ENCODE measurements around the gene GPX3. TPM values are rescaled to one million over a fixed set of nuclear protein-coding genes. Genes with fewer than 3 reads are reported as not detected.

Gene GPX3
- total RNA-seq, 4 donors from 2014 or later: 5,296 to 11,485 (median 6,898) TPM

GRCh38 chr5:151055336-151055735 lies 34.9 kb downstream of the GPX3 start:
- TF ChIP-seq CTCF (IDR thresholded peaks at IDR 0.05): no peak
- DNase-seq (ENCODE audit: low spot score): no peak
- ATAC-seq (ENCODE audit: low FRiP score): no peak

GRCh38 chr5:151056379-151057325 lies 36.3 kb downstream of the GPX3 start:
- no peak for DNase-seq (ENCODE audit: low spot score)
- no peak for TF ChIP-seq CTCF (IDR thresholded peaks at IDR 0.05)
- no peak for ATAC-seq (ENCODE audit: low FRiP score)

GRCh38 chr5:151058301-151058700 lies 37.9 kb downstream of the GPX3 start:
- no peak for ATAC-seq (ENCODE audit: low FRiP score)
- DNase-seq (ENCODE audit: low spot score): no peak
- no peak for TF ChIP-seq CTCF (IDR thresholded peaks at IDR 0.05)

GRCh38 chr5:151058891-151059489 lies 38.6 kb downstream of the GPX3 start:
- no peak for TF ChIP-seq CTCF (IDR thresholded peaks at IDR 0.05)
- ATAC-seq (ENCODE audit: low FRiP score) (no peak), DNase-seq (ENCODE audit: low spot score) (no peak)

GRCh38 chr5:151060742-151061141 lies 40.4 kb downstream of the GPX3 start:
- TF ChIP-seq CTCF (IDR thresholded peaks at IDR 0.05): no peak
- no peak for DNase-seq (ENCODE audit: low spot score)
- ATAC-seq (ENCODE audit: low FRiP score): no peak

- no peak for TF ChIP-seq CTCF (IDR thresholded peaks at IDR 0.05)
- DNase-seq (ENCODE audit: low spot score): no peak
- no peak for ATAC-seq (ENCODE audit: low FRiP score)
Observed at GRCh38 chr5:151062405-151063141, 42.2 kb downstream of the GPX3 start.
